A673 (cell line): ENCODE data around the gene NAGA. TPM values are rescaled to one million over a fixed set of nuclear protein-coding genes. Genes with fewer than 3 reads are reported as not detected.
"Not testable (repeated sequence)": the region's sequence is repeated elsewhere in the genome, so short reads cannot be mapped to it uniquely, and the experiment has no call there.

Source experiments
- BruUV-seq: library from RNA; stranded (reverse); fragments of 400-500 nt; replicated peaks from 2 replicates; lab custom pipeline; 2021; lab: Mats Ljungman, UMichigan
- CTCF ChIA-PET: fragments of 300-600 bp; sonication (Branson Sonifier 250); formaldehyde crosslinking; loops from one replicate; lab custom pipeline; 2022; ENCODE audit warnings: antibody characterized with exemption; lab: Charles Lee
- POLR2A ChIA-PET: fragments of 300-600 bp; sonication (Branson Sonifier 250); formaldehyde crosslinking; loops from one replicate; lab custom pipeline; 2022; ENCODE audit warnings: antibody characterized with exemption; ENCODE audit not compliant: low non-redundant PET; lab: Charles Lee
- DNase-seq: peaks from one replicate; pipeline ENCODE4 v3.0.0-alpha.2; 2015; ENCODE audit warnings: low spot score
- H3K27ac ChIP-seq: fragments of 200-600 bp; sonication (generic); 2 replicates; pipeline ENCODE4 v1.5.1; 2016; ENCODE audit warnings: mixed run types, low read depth, mild to moderate bottlenecking, mixed read lengths, antibody characterized with exemption, low read length; ENCODE audit not compliant: poor library complexity, severe bottlenecking
- H3K27me3 ChIP-seq: fragments of 200-600 bp; sonication (generic); replicated peaks from 2 replicates; pipeline ENCODE4 v1.6.1; 2017; ENCODE audit warnings: mixed run types, low read depth, mild to moderate bottlenecking, mixed read lengths, antibody characterized with exemption, low read length; ENCODE audit not compliant: insufficient read depth, poor library complexity
- H3K36me3 ChIP-seq: fragments of 200-600 bp; sonication (generic); 2 replicates; pipeline ENCODE4 v1.6.1; 2016; ENCODE audit warnings: mixed run types, mild to moderate bottlenecking, mixed read lengths, antibody characterized with exemption, low read length; ENCODE audit not compliant: insufficient read depth, poor library complexity, severe bottlenecking
- H3K4me1 ChIP-seq: fragments of 200-600 bp; sonication (generic); 2 replicates; pipeline ENCODE4 v1.6.1; 2017; ENCODE audit warnings: mixed run types, mild to moderate bottlenecking, mixed read lengths, antibody characterized with exemption, low read length; ENCODE audit not compliant: insufficient read depth, poor library complexity, severe bottlenecking
- H3K4me3 ChIP-seq: fragments of 200-600 bp; sonication (generic); 2 replicates; pipeline ENCODE4 v1.5.1; 2016; ENCODE audit warnings: low read depth, mixed run types, mild to moderate bottlenecking, mixed read lengths, low read length; ENCODE audit not compliant: poor library complexity, severe bottlenecking
- H3K9me3 ChIP-seq: fragments of 200-600 bp; sonication (generic); 2 replicates; pipeline ENCODE4 v1.6.1; 2016; ENCODE audit warnings: mixed run types, low read depth, mild to moderate bottlenecking, mixed read lengths, antibody characterized with exemption, low read length; ENCODE audit not compliant: poor library complexity, severe bottlenecking
- EZH2 ChIP-seq: fragments of 200-600 bp; sonication (generic); IDR thresholded peaks from 2 replicates; pipeline ENCODE4 v1.6.1; 2017; ENCODE audit warnings: borderline replicate concordance, low read depth, mild to moderate bottlenecking, mixed read lengths, antibody characterized with exemption, low read length; ENCODE audit not compliant: poor library complexity, severe bottlenecking
- intact Hi-C: fragments of 100-400 bp; cut with micrococcal nuclease; formaldehyde crosslinking; loops from one replicate; pipeline ENCODE4 v1.10.0; 2022; ENCODE audit not compliant: unreplicated experiment
- total RNA-seq: library from RNA; stranded (reverse); gene quantifications from 2 replicates; pipeline ENCODE4 v1.2.3, GENCODE V29; 2021
- TF ChIP-seq, protein P1 (sequence below): fragments of 300-800, 200-600 bp; sonication (generic); conservative IDR thresholded peaks from 2 replicates; pipeline ENCODE4 v1.5.1; 2017; ENCODE audit warnings: low read depth, mild to moderate bottlenecking, antibody characterized with exemption, low read length, moderate library complexity, mixed read lengths

NAGA gene
- total RNA-seq, 1 experiment from 2014 or later = 17.7 TPM

- Histone ChIP-seq H3K27me3 (no peaks in the 10 kb centered on the region), H3K36me3 (no peaks in the 10 kb centered on the region), H3K4me3 (no peak overlapping the region), H3K4me1 (peaks cover 9% of the 10 kb centered on the region), H3K9me3 (peaks cover 16% of the 10 kb centered on the region), H3K27ac (no peak overlapping the region)
- intact Hi-C loops = no loop called here
- CTCF ChIA-PET = interaction anchor here (0.6 kb wide), 1 partner anchor 179 kb away, joined by 7 read pairs; no protein-coding TSS in a partner anchor
- POLR2A ChIA-PET = no interaction called here
- DNase-seq = no peak
- TF ChIP-seq EZH2 = no peak
- TF ChIP-seq, protein P1, sequence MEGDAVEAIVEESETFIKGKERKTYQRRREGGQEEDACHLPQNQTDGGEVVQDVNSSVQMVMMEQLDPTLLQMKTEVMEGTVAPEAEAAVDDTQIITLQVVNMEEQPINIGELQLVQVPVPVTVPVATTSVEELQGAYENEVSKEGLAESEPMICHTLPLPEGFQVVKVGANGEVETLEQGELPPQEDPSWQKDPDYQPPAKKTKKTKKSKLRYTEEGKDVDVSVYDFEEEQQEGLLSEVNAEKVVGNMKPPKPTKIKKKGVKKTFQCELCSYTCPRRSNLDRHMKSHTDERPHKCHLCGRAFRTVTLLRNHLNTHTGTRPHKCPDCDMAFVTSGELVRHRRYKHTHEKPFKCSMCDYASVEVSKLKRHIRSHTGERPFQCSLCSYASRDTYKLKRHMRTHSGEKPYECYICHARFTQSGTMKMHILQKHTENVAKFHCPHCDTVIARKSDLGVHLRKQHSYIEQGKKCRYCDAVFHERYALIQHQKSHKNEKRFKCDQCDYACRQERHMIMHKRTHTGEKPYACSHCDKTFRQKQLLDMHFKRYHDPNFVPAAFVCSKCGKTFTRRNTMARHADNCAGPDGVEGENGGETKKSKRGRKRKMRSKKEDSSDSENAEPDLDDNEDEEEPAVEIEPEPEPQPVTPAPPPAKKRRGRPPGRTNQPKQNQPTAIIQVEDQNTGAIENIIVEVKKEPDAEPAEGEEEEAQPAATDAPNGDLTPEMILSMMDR = no peak
- BruUV-seq = no TSS peak
Observed at GRCh38 chr22:42108848-42109247, 38.2 kb upstream of the NAGA start.

GRCh38 chr22:42104332-42104860, 33.8 kb upstream of the NAGA start:
- H3K4me3 ChIP-seq, H3K27me3 ChIP-seq, CTCF ChIA-PET, BruUV-seq, intact Hi-C loops, H3K4me1 ChIP-seq, H3K36me3 ChIP-seq, H3K27ac ChIP-seq, DNase-seq, POLR2A ChIA-PET: not testable (repeated sequence)
- peaks cover 31% of the 10 kb centered on the region for H3K9me3 ChIP-seq

DNA sequence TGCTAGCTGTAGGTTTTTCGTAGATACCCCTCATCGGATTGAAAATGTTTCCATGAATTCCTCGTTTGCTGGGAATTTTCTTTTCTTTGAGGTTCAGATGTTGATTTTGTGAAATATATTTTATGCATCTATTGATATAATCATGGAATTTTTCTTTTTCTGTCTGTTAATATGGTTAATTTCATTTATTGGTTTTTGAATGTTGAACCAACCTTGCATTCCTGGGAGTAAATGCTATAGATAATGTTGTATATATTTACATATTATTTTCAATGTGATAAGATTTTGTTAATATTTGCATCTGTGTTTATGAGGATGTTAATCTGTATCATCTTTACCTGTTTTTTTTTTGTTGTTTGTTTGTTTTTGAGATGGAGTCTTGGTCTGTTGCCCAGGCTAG, 30.6 kb upstream of the NAGA start:
- intact Hi-C loops = no loop called here
- TF ChIP-seq, protein P1 = no peak
- TF ChIP-seq EZH2 = no peak
- BruUV-seq = no TSS peak
- H3K27ac ChIP-seq = no peak overlapping the region
- no peak overlapping the region for H3K4me3 ChIP-seq
- H3K36me3 ChIP-seq = no peaks in the 10 kb centered on the region
- POLR2A ChIA-PET = no interaction called here
- H3K9me3 ChIP-seq = peaks cover 31% of the 10 kb centered on the region
- no peaks in the 10 kb centered on the region for H3K27me3 ChIP-seq
- no peaks in the 10 kb centered on the region for H3K4me1 ChIP-seq
- CTCF ChIA-PET = no interaction called here
- DNase-seq = no peak

DNA sequence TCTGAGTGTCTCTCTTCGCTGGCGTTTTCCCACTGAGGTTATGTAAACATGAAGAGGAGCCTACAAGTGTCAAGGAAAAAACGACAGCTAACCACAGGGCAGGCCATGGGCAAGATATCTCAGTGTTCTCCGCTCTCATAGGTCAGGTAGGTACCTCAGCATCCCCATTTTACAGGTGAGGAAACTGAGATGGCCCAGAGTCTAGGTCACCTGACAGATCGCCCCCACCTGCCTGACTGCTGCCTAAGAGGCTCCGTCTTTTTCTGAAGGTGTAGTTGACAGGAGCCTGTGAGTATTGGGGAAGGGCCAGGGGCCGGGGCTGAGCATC, 20.8 kb upstream of the NAGA start:
- CTCF ChIA-PET = interaction anchor here (0.7 to 2.2 kb wide), 6 partner anchors 13 to 353 kb away, joined by 3 to 20 read pairs (median 4); partner anchors contain the start of genes CENPM and NAGA
- Histone ChIP-seq H3K27ac (peak overlapping the region; percentile 97), H3K9me3 (peaks cover 8% of the 10 kb centered on the region), H3K27me3 (no peaks in the 10 kb centered on the region), H3K36me3 (peaks cover 22% of the 10 kb centered on the region), H3K4me1 (peaks cover 15% of the 10 kb centered on the region), H3K4me3 (peak overlapping the region; percentile 74)
- no peak for DNase-seq
- TF ChIP-seq, protein P1 = no peak
- TF ChIP-seq EZH2 = no peak
- BruUV-seq = no TSS peak
- POLR2A ChIA-PET = interaction anchor here (0.5 kb wide), 1 partner anchor 1968 kb away, joined by 9 read pairs; no protein-coding TSS in a partner anchor
- intact Hi-C loops = loop anchor here (2.0 kb wide), 2 partner anchors 345 to 353 kb away; no protein-coding TSS in a partner anchor
